OCI-M2 (cell line): Measurements from ENCODE around the gene RPTOR.

ENCODE experiments used
- DNase-seq: peaks from one replicate; lab custom pipeline; 2025; ENCODE audit not compliant: unreplicated experiment; lab: John Stamatoyannopoulos, UW

The RPTOR gene

DNA sequence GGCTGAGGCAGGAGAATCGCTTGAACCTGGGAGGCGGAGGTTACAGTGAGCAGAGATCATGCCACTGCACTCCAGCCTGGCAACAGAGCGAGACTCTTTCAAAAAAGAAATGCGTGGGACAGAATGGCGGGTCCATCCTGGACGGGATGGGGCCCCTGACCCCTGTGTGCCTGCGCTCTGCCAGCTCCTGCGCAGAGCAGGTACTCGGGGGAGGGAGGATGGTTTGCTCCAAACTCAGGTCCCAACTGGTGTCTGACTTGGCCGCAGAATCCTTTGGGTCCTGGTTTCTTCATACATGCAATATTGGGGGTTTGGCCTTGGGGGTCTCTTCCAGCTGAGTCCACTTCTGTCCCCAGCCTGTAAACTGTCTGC is 457.4 kb downstream of the RPTOR start:
- DNase-seq = no peak

DNA sequence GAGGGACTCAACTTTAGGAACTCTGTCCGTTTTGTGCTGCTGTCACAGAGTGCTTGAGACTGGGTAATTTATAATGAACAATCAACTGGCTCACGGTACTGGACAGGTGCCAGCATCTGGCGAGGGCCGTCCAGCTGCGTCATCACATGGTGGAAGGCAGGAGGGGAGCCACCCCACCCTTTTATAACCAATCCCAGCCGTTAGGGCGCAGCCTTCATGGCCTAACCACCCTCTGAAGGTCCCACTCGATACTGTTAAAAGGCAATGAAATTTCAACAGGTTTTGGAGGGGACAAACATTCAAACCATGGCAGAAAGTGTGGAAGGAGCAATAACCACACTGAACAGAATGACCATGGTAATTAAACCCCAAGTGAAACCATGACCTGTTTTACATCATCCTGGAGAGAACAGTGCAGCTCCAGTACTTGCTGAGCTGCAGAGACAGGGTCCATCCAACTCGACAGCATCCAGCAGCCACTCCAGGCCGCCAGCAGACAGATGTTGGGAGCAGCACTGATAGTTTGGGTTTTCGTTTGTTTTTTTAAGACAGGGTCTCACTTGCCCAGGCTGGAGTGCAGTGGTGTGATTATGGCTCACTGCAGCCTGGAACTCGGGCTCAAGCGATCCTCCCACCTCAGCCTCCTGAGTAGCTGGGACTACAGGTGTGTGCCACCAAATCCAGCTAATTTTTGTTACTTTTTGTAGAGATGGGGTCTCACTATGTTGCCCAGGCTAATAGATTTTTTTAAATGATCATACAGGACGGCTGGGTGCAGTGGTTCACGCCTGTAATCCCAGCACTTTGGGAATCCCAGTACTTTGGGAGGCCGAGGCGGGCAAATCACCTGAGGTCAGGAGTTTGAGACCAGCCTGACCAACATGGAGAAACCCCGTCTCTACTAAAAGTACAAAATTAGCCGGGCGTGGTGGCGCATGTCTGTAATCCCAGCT is 458.0 kb downstream of the RPTOR start:
- no peak for DNase-seq

GRCh38 chr17:81003711-81004475 is 459.3 kb downstream of the RPTOR start:
- no peak for DNase-seq

DNA sequence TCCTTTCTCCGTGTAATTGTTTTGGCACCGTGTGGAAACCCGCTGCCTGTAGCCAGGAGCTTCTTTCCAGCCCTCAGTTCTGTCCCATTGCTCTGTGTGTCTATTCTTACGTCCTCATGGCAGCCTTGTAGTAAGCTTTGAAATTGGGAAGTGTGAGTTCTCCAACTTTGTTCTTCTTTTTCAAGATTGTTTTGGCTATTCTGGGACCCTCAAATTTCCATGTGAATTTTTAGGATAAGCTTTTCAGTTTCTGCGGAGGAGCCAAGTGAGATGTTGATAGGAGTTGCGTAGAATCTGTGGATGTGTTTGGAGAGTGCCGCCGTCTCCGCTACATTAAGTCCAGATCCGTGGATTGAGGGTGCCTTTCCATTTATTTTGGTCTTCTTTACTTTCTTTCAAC is 462.3 kb downstream of the RPTOR start:
- no peak for DNase-seq

DNA sequence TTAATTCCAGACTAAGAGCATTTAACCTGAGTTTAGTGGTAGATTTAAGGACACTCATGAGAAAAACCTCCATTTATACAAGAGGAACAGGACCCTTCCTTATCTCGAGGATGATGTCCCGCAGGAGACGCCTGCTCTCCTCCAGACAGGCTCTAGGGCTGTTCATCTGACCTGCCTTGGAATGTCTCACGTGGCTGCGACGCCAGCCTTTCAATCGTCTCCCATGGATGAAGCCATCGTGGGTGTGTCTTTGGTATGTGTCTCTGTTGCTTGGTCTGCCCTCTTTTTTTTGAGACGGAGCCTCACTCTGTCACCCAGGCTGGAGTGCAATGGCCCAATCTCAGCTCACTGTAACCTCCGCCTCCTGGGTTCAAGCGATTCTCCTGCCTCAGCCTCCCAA is 463.5 kb downstream of the RPTOR start:
- no peak for DNase-seq

- DNase-seq = no peak
Measured at GRCh38 chr17:81009136-81009535, 464.5 kb downstream of the RPTOR start.

- no peak for DNase-seq
Measured at GRCh38 chr17:81010935-81011334, 466.3 kb downstream of the RPTOR start.

GRCh38 chr17:81011951-81012350 is 467.3 kb downstream of the RPTOR start:
- no peak for DNase-seq

- DNase-seq = no peak
Measured at GRCh38 chr17:81012574-81013447, 468.2 kb downstream of the RPTOR start.

DNA sequence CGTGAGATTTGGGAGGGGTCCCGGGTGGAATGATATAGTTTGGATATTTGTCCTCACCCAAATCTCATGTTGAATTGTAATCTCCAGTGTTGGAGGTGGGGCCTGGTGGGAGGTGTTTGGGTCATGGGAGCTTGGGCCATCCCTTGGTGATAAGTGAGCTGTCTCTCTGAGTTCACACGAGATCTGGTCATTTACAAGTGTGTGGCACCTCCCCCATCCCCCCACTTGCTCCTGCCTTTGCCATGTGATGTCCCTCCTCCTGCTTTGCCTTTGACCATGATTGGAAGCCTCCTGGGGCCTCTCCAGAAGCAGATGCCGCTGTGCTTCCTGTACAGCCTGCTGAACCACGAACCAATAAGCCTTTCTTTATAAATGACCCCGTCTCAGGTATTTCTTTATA is 469.0 kb downstream of the RPTOR start:
- DNase-seq = no peak

DNA sequence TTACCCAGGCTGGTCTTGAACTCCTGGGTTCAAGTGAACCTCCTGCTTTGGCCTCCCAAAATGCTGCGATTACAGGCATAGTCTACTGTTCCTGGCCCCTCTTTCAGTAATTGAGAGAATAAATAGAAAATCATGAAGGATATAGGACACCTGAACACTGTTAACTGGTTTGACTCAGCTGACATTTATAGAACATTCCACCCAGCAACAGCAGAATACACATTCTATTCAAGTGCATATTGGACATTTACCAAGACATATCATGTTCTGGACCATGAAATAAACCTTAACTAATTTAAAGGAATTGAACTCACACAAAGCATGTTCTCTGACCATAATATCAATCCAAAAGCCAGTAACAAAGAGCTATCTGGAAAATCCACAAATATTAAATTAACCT is 470.5 kb downstream of the RPTOR start:
- DNase-seq = no peak
